Measurements from ENCODE around the gene NEK8.
"Not testable (repeated sequence)": the region's sequence is repeated elsewhere in the genome, so short reads cannot be mapped to it uniquely, and the experiment has no call there.

Gene NEK8

GRCh38 chr17:28715217-28715616 is 13.4 kb upstream of the NEK8 start:
- H3K4me3 ChIP-seq (replicated peaks in 1 of 2; ENCODE audit: low read depth in 2 of 2, low read length in 2 of 2) = no peak overlapping the region
- DNase-seq (ENCODE audit: low read depth in 2 of 2) = no peak
- TF ChIP-seq CTCF (IDR thresholded peaks at IDR 0.05; ENCODE audit: low read depth, low read length) = no peak

DNA sequence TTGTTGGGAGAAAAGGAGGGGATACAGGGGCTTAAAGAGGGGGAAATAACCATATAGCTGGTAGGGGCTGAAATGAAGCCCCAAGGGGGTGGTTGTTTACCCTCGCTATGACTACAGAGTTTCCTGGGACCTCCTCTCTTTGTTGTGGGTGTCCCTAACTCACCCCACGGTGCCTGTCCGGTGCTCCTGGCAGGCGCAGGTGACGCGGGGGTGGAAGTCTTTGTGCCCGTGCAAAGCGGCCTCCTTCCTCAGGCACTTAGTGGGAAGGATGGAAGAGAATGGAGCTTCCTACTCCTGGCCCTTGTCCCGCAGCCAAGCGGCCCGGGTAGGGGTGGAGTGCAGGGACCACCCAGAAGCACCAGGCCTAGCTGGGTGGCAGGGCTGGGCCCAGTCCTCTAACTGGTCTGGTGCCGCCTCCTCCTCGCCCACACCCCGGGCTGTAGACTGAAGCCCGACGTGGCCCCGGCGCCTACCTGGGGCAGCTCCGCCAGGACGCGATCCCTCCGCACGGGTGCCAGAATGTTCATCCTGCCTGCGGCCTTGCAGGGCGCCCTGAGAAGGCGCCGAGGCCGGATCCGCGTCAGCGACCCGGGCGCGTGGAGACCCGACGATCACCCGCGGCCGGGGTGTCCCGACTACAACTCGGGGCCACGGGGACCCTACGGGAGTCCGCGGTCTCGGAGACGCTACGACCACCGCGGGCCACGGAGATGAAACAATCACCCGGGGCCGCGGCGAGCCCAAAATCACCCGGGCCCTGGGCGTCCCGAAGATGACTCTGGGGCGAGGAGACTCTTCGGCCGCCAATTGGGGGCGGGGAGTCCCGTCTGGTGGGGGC is 11.6 kb upstream of the NEK8 start:
- no peak for TF ChIP-seq CTCF (IDR thresholded peaks at IDR 0.05; ENCODE audit: low read depth, low read length)
- peak overlapping the region; percentile 78 to 96 for H3K4me3 ChIP-seq (replicated peaks in 1 of 2; ENCODE audit: low read depth in 2 of 2, low read length in 2 of 2)
- DNase-seq (ENCODE audit: low read depth in 2 of 2) = peak; percentile 42 to 65

- TF ChIP-seq CTCF (IDR thresholded peaks at IDR 0.05; ENCODE audit: low read depth, low read length) = no peak
These were observed 10.8 kb upstream of the NEK8 start, which contains the start of gene RAB34 for GRCh38 chr17:28717578-28718332. Gene RAB34, minus strand, starts transcription at chr17:28717868. Its CDS starts 602 bp downstream, at chr17:28717266.

DNA sequence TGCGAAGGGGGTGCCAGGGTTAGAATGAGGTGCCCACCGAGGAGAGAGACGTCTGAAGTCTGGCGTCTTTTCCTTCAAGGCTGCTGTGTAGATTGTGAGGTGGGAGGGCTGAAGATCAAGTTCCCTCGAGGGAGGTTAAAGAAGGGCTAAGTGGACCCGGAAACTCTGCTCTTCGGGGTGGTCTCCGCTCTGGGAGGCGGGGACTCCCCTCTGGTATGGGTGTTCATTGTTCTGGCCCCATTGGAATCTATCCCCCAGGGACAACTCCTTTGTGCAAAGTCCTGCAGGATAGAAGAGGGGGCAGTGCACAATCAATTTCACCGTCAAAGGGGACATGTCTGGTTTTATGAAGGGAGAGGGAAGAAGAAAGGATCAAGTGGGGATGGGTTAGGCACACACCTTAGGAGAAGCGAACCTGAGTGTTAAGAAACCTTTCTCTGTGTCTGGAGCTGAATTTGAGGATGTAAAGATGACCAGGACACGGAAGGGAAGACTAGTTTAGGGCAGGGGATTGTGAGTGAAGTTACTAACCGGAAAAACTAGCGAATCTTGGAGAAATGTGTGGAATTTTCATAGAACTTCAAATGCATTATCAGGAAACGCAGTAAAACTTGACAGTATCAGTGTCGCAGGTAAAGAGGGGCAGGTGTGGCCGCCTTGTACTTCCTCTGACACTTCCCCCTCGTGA is 10.1 kb upstream of the NEK8 start:
- no peak for TF ChIP-seq CTCF (IDR thresholded peaks at IDR 0.05; ENCODE audit: low read depth, low read length)
- peak overlapping the region; percentile 78 to 96 for H3K4me3 ChIP-seq (replicated peaks in 1 of 2; ENCODE audit: low read depth in 2 of 2, low read length in 2 of 2)
- DNase-seq (ENCODE audit: low read depth in 2 of 2) = peak; percentile 44 to 67

More at GRCh38 chr17:28717578-28718332, 10.8 kb upstream of the NEK8 start, which contains the start of gene RAB34:
- H3K4me3 ChIP-seq (replicated peaks in 1 of 2; ENCODE audit: low read depth in 2 of 2, low read length in 2 of 2) = peak within 1 kb of the TSS; percentile 78 to 96
- DNase-seq (ENCODE audit: low read depth in 2 of 2) = peak; percentile 80 to 95

DNA sequence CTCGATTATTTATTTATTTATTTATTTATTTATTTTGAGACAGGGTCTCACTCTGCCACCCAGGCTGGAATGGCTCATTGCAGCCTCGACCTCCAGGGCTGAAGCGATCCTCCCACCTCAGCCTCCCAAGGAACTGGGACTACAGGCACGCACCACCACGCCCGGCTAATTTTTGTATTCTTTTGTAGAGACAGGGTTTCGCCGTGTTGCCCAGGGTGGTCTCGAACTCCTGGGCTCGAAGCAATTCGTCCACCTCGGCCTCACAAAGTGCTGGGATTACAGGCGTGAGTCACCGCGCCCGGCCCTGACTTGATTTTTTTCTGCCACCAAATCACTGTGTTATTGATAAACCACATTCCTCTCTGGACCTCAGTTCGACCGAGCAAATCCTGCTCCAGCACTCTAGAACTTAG is 9.6 kb upstream of the NEK8 start:
- TF ChIP-seq CTCF (IDR thresholded peaks at IDR 0.05; ENCODE audit: low read depth, low read length) = no peak
- no peak for DNase-seq (ENCODE audit: low read depth in 2 of 2)
- peak overlapping the region; percentile 96 for H3K4me3 ChIP-seq (replicated peaks in 1 of 2; ENCODE audit: low read depth in 2 of 2, low read length in 2 of 2)

DNA sequence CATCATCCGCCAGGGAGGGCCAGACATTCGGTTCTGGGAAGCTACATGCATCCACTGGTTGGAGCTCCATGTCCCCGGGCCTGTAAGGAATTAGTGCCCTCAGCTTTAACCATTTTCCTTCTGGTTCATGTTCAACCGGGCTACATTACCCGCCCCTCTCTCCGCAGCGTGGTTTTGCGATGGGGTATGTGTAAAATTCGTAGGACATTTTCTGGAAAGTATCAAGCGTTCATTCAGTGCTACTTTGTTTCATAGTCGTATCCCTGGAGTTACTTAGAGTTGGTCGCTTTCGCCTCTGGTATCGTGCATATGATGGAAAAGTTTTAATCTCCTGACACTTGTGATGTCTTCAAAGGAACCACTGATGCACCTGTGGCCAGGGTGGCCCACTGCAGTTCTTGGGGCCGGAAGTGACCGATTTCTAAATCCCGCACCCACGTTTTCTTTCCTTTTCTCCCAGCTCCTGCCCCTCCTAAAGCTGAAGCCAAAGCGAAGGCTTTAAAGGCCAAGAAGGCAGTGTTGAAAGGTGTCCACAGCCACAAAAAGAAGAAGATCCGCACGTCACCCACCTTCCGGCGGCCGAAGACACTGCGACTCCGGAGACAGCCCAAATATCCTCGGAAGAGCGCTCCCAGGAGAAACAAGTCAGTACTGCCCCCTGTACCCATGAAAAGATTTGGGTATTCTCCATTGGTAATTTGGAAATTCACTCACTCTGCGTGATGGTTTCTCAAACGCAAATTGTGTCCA is 8.2 kb upstream of the NEK8 start:
- TF ChIP-seq CTCF (IDR thresholded peaks at IDR 0.05; ENCODE audit: low read depth, low read length) = peak; percentile 19
- H3K4me3 ChIP-seq (replicated peaks in 1 of 2; ENCODE audit: low read depth in 2 of 2, low read length in 2 of 2) = peak overlapping the region; percentile 96
- peak in 1 of 2 donors; percentile 20 for DNase-seq (ENCODE audit: low read depth in 2 of 2)

DNA sequence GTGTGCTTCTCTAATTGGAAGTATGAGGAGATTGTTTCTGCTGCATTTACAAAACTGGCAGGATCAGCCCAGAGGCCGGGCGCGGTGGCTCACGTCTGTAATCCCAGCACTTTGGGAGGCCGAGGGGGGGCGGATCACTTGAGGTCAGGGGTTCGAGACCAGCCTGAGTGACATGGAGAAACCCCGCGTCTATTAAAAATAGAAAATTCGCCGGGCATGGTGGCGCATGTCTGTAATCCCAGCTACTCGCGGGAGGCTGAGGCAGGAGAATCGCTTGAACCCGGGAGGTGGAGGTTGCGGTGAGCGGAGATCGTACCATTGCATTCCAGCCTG is 7.6 kb upstream of the NEK8 start:
- peak overlapping the region; percentile 96 for H3K4me3 ChIP-seq (replicated peaks in 1 of 2; ENCODE audit: low read depth in 2 of 2, low read length in 2 of 2)
- not testable (repeated sequence) for DNase-seq (ENCODE audit: low read depth in 2 of 2)

All from cardiac fibroblast (primary cell).